Left ventricle myocardium inferior (tissue), 1 donor: ENCODE measurements around the gene MYLK2. TPM values are rescaled to one million over a fixed set of nuclear protein-coding genes. Genes with fewer than 3 reads are reported as not detected.

ENCODE experiments used
- DNase-seq: peaks from one replicate; pipeline ENCODE4 v3.0.0-alpha.2; 2020
- H3K27ac ChIP-seq: fragments of 200-600 bp; replicated peaks from 2 replicates; pipeline ENCODE4 v1.8.0; 2021
- H3K27me3 ChIP-seq: fragments of 200-600 bp; 2 replicates; pipeline ENCODE4 v1.8.0; 2021; ENCODE audit warnings: low read depth
- H3K36me3 ChIP-seq: fragments of 200-600 bp; 2 replicates; pipeline ENCODE4 v1.8.0; 2021
- H3K4me1 ChIP-seq: fragments of 200-600 bp; 2 replicates; pipeline ENCODE4 v1.8.0; 2021
- H3K4me3 ChIP-seq: fragments of 200-600 bp; 2 replicates; pipeline ENCODE4 v1.8.0; 2021; ENCODE audit warnings: mild to moderate bottlenecking, moderate library complexity
- H3K9me3 ChIP-seq: fragments of 200-600 bp; replicated peaks from 2 replicates; pipeline ENCODE4 v1.8.0; 2021
- CTCF ChIP-seq: fragments of 200-600 bp; IDR thresholded peaks from 2 replicates; pipeline ENCODE4 v1.8.0; 2021; ENCODE audit warnings: antibody characterized with exemption, mild to moderate bottlenecking, borderline replicate concordance
- intact Hi-C: fragments of 100-400 bp; cut with micrococcal nuclease; formaldehyde crosslinking; loops from one replicate; pipeline ENCODE4 v1.11.0; 2022
- total RNA-seq: library from RNA; stranded (reverse); fragmentation: NEBNext Ultra II Directional; extraction: Animal tissue kit (Norgen Biotek cat#: 25700); gene quantifications from one replicate; pipeline ENCODE4 v1.2.1, GENCODE V29; 2021
- donor health status: DM: no; HTN: yes; CAD: no; lungs with severe emphysema.

MYLK2 gene
- total RNA-seq, 1 donor from 2014 or later: 0.25 TPM

- peak overlapping the region; percentile 42 for H3K27ac ChIP-seq
- no peaks in the 10 kb centered on the region for H3K36me3 ChIP-seq
- no peaks in the 10 kb centered on the region for H3K9me3 ChIP-seq
- no peak overlapping the region for H3K4me3 ChIP-seq
- no peaks in the 10 kb centered on the region for H3K27me3 ChIP-seq
- peaks cover 57% of the 10 kb centered on the region for H3K4me1 ChIP-seq
- intact Hi-C loops: no loop called here
- no peak for DNase-seq
- no peak for TF ChIP-seq CTCF
Measured at GRCh38 chr20:31836853-31837608, 17.9 kb downstream of the MYLK2 start.

GRCh38 chr20:31837896-31838397, 18.8 kb downstream of the MYLK2 start:
- no peaks in the 10 kb centered on the region for H3K9me3 ChIP-seq
- H3K36me3 ChIP-seq: no peaks in the 10 kb centered on the region
- H3K4me1 ChIP-seq: peaks cover 66% of the 10 kb centered on the region
- H3K27me3 ChIP-seq: no peaks in the 10 kb centered on the region
- no peak for DNase-seq
- no peak for TF ChIP-seq CTCF
- H3K4me3 ChIP-seq: no peak overlapping the region
- intact Hi-C loops: no loop called here
- H3K27ac ChIP-seq: peak overlapping the region; percentile 42

DNA sequence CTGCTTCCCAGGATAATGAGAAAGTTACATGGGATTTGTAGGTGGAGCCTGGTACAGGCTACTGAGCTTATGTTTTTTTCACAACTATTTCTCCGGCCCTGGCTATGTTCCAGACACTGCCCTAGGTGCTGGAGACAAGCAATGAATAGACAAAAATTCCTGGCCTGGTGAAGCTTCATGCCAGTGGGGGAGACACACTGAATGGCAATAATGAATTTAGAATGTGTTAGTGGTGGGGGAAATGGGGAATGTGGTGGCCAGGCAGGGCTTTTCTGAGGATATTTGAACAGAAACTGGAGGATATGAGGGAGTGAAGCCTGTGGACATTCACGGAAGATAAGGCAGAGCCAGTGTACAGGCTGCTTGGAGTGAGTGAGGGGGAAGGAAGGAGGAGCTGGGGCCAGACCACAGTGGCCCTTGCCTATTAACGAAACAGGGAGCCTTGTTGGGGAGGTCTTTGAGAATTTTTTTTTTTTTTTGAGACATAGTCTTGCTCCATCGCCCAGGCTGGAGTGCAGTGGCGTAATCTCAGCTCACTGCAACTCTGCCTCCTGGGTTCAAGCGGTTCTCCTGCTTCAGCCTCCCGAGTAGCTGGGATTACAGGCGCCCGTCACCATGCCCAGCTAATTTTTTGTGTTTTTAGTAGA, 19.6 kb downstream of the MYLK2 start:
- intact Hi-C loops: no loop called here
- H3K4me1 ChIP-seq: peaks cover 75% of the 10 kb centered on the region
- H3K27ac ChIP-seq: peak overlapping the region; percentile 42

DNA sequence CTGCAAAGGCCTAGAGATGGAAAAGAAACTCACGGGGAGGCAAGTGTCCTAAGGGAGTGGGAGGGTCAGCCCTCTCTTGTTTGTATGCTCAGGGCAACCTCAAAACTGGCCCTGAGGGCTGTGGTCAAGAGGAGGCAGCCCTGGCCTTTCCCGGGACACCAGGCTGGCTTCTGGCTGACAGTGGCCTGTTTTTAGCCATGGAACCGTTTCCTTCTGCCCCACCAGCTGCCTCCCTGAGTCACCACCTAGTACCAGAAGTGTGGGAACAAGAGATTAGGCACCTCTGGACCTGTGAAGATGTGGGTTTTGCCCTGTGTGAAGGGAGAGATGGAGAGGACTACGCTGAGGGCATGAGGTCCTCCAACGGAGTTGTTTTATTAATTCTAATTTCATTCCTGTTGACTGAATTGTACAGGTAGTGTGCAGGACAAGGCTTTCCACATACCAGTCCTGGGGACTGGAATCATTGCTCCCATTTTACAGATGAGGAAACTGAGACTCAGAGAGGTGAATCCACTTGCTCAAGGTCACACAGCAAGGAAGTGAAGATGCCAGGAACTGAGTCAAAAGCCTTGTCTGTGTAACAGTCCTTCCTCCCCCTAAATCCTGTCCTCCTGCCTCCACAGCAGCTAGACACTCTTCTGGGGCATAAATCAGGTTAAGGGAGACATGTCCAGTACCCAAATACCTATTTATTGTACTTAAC, 20.8 kb downstream of the MYLK2 start:
- Histone ChIP-seq H3K4me1 (peaks cover 75% of the 10 kb centered on the region), H3K36me3 (no peaks in the 10 kb centered on the region), H3K4me3 (no peak overlapping the region), H3K9me3 (no peaks in the 10 kb centered on the region), H3K27ac (peak overlapping the region; percentile 87), H3K27me3 (peaks cover 5% of the 10 kb centered on the region)
- DNase-seq: no peak
- TF ChIP-seq CTCF: no peak
- intact Hi-C loops: no loop called here

More for the DNA sequence above, 19.6 kb downstream of the MYLK2 start:
- DNase-seq: no peak
- Histone ChIP-seq H3K27me3 (peaks cover 5% of the 10 kb centered on the region), H3K4me3 (no peak overlapping the region), H3K9me3 (no peaks in the 10 kb centered on the region), H3K36me3 (no peaks in the 10 kb centered on the region)
- no peak for TF ChIP-seq CTCF
